ENCODE results near the gene TMA7B. TPM values are rescaled to one million over a fixed set of nuclear protein-coding genes. Genes with fewer than 3 reads are reported as not detected.

TMA7B gene
- total RNA-seq, 3 donors from 2014 or later, result 0.16 TPM; not detected in 2

DNA sequence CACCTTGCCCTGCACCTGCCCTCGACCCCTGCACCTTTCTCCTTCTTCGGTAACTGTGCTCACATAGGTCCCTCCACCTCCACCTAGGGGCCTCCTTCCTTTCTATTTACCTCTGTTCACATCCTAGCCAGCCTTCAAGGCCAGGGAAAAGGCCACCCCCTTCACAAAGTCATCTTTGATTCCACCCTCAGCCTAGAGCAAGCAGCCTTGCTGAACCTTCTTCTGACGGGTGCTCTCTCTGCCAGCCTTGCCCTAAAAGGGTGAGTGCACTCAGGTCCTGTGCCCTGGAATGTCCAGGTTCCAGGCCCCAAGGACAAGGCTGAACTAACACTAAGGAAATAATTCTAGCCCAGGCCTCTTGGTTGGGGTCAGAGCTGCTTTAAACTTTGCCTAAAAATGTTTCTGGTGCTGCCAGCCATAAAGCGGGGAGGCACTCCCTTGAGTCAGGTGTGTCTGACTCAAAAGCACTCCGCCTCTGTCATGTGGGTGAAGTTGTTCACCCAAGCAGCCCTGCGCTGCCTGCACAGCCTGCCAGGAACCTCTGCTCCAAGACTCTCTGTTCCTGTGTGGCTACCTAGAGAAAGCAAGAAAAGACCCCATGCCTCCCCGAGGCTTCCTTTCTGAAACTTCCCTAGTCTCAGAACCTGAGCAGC lies 25.3 kb downstream of the TMA7B start:
- TF ChIP-seq POLR2A (IDR thresholded peaks at IDR 0.05) (no peak), POLR2AphosphoS5 (IDR thresholded peaks at IDR 0.05) (no peak)
- TF ChIP-seq, protein P1, sequence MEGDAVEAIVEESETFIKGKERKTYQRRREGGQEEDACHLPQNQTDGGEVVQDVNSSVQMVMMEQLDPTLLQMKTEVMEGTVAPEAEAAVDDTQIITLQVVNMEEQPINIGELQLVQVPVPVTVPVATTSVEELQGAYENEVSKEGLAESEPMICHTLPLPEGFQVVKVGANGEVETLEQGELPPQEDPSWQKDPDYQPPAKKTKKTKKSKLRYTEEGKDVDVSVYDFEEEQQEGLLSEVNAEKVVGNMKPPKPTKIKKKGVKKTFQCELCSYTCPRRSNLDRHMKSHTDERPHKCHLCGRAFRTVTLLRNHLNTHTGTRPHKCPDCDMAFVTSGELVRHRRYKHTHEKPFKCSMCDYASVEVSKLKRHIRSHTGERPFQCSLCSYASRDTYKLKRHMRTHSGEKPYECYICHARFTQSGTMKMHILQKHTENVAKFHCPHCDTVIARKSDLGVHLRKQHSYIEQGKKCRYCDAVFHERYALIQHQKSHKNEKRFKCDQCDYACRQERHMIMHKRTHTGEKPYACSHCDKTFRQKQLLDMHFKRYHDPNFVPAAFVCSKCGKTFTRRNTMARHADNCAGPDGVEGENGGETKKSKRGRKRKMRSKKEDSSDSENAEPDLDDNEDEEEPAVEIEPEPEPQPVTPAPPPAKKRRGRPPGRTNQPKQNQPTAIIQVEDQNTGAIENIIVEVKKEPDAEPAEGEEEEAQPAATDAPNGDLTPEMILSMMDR (IDR thresholded peaks at IDR 0.05), result no peak
- intact Hi-C loops (cut with DNase I; ENCODE audit: low total_unique reads), result no loop called here

DNA sequence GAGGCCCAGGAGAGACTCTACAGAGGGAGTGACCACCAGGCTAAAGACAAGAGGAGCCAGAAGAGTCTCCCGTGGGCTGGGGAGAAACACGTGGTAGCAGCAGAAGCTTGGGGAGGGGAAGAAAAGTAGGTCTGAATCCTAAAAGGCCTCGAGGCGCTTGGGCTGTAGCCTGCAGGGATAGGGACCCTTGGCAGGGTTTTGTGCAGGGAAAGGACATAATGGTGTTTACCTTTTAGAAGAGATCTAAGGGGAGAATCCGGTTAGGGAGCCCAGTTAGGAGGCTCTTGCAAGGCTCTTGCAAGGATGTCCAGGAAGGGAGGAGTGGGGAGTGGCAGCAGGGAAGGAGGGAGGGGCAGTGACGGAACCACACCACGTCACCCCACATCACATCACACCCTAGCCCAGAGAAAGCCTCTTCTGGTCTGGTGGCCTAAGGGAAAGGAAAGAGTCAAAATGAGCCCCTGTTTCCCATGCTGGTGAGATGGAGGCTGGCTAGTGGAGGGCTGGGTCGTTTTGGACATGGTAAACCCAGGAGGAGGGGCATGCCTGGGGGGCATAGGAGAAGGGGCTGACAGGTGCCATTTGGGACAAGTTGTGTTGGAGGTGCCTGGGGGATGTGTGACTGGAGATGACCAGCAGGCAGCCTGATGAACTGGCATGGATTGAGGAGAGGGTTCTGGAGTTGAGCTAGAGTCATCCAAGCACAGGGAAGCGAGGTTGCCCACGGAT lies 28.4 kb downstream of the TMA7B start:
- DNase-seq (ENCODE audit: low spot score in 2 of 2), result no peak
- Histone ChIP-seq H3K4me1 (no peaks in the 10 kb centered on the region), H3K27me3 (no peaks in the 10 kb centered on the region), H3K9me3 (no peaks in the 10 kb centered on the region), H3K4me3 (no peak overlapping the region), H3K36me3 (no peaks in the 10 kb centered on the region), H3K27ac (no peak overlapping the region)
- intact Hi-C loops (cut with DNase I; ENCODE audit: low total_unique reads), result no loop called here
- TF ChIP-seq, protein P1 (IDR thresholded peaks at IDR 0.05), result no peak
- TF ChIP-seq POLR2AphosphoS5 (IDR thresholded peaks at IDR 0.05), result no peak
- no peak for TF ChIP-seq POLR2A (IDR thresholded peaks at IDR 0.05)

More for the DNA sequence above, 25.3 kb downstream of the TMA7B start:
- no peaks in the 10 kb centered on the region for H3K4me1 ChIP-seq
- H3K9me3 ChIP-seq, result no peaks in the 10 kb centered on the region
- H3K4me3 ChIP-seq, result no peak overlapping the region
- no peak for DNase-seq (ENCODE audit: low spot score in 2 of 2)
- no peak overlapping the region for H3K27ac ChIP-seq
- H3K36me3 ChIP-seq, result no peaks in the 10 kb centered on the region
- no peaks in the 10 kb centered on the region for H3K27me3 ChIP-seq

DNA sequence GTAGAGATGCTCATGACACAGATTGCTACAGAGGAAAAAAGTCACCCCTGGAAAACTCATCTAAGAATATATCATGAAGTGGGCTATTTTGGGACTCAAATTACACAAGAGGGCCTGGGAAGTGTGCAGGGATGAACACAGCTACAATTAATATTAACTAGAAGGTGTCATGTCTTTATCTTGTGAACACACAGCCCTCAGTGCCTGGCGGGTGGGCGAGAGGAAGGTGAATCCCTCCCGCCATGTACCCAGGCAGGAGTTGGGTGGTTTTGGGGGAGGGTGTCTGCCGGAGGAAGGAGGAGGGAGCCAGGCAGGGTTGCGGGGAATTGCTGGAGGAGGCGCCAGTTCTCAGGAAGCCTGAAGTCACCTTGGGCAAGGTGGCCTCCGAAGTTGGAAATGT lies 29.4 kb downstream of the TMA7B start:
- Histone ChIP-seq H3K4me1 (no peaks in the 10 kb centered on the region), H3K4me3 (no peak overlapping the region), H3K9me3 (no peaks in the 10 kb centered on the region), H3K27me3 (no peaks in the 10 kb centered on the region), H3K36me3 (no peaks in the 10 kb centered on the region), H3K27ac (no peak overlapping the region)
- DNase-seq (ENCODE audit: low spot score in 2 of 2), result no peak
- TF ChIP-seq POLR2A (IDR thresholded peaks at IDR 0.05) (no peak), POLR2AphosphoS5 (IDR thresholded peaks at IDR 0.05) (no peak)
- TF ChIP-seq, protein P1 (IDR thresholded peaks at IDR 0.05), result no peak
- intact Hi-C loops (cut with DNase I; ENCODE audit: low total_unique reads), result no loop called here

DNA sequence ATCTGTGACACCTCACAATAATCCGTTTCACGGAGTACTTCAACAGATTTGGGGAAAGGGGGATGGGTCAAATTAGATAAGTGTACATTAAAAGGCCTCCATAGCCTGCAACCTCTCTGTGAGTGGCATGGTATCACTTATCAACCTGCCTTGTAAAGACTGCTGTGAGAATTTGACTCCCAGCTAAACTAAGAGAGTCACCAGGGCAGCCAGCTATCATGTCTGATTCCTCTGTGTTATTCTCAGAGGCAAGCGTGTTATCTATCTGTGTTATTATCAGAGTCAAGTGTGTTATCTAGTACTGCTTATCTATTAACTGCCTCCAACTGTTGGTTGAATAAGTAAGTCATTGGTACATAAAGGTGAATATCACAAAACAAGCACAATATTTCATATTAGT lies 30.5 kb downstream of the TMA7B start:
- H3K27me3 ChIP-seq, result no peaks in the 10 kb centered on the region

More for the DNA sequence above, 30.5 kb downstream of the TMA7B start:
- TF ChIP-seq POLR2A (IDR thresholded peaks at IDR 0.05), result no peak
- no peak for TF ChIP-seq POLR2AphosphoS5 (IDR thresholded peaks at IDR 0.05)
- TF ChIP-seq, protein P1 (IDR thresholded peaks at IDR 0.05), result no peak
- Histone ChIP-seq H3K4me3 (no peak overlapping the region), H3K4me1 (no peaks in the 10 kb centered on the region), H3K27ac (no peak overlapping the region), H3K9me3 (no peaks in the 10 kb centered on the region), H3K36me3 (no peaks in the 10 kb centered on the region)
- no peak for DNase-seq (ENCODE audit: low spot score in 2 of 2)
- intact Hi-C loops (cut with DNase I; ENCODE audit: low total_unique reads), result no loop called here
